Effector memory CD8-positive, alpha-beta T cell (primary cell): ENCODE measurements around the gene C9orf50.

Source experiments
- ATAC-seq: fragments of 150-1000 bp; cut with Tn5 transposase; replicated peaks from 2 replicates; pipeline ENCODE4 v1.10.0; 2021; ENCODE audit warnings: mild to moderate bottlenecking, moderate library complexity
- DNase-seq, 3 experiments: peaks; one replicate each; pipeline ENCODE4 v3.0.0; 2021
- H3K27ac Mint-ChIP-seq, 2 donors: one replicate each; pipeline ENCODE4 v1.8.0; 2022; ENCODE audit warnings: mild to moderate bottlenecking in 2 of 2, mixed read lengths in 2 of 2, moderate library complexity in 2 of 2
- H3K27me3 Mint-ChIP-seq, 2 donors: one replicate each; pipeline ENCODE4 v1.8.0; 2022; ENCODE audit warnings: mixed read lengths in 2 of 2
- H3K36me3 Mint-ChIP-seq: one replicate; pipeline ENCODE4 v1.8.0; 2022; ENCODE audit warnings: mild to moderate bottlenecking, moderate library complexity, mixed read lengths; ENCODE audit not compliant: insufficient read depth
- H3K4me1 Mint-ChIP-seq, 2 donors: one replicate each; pipeline ENCODE4 v1.8.0; 2022; ENCODE audit warnings: low read depth in 2 of 2, mixed read lengths in 2 of 2
- H3K4me3 Mint-ChIP-seq, 2 donors: one replicate each; pipeline ENCODE4 v1.8.0; 2022; ENCODE audit warnings: mild to moderate bottlenecking in 2 of 2, mixed read lengths in 2 of 2, moderate library complexity in 2 of 2
- H3K9me3 Mint-ChIP-seq, 2 donors: one replicate each; pipeline ENCODE4 v1.8.0; 2022; ENCODE audit warnings: mixed read lengths in 2 of 2

C9orf50 gene

GRCh38 chr9:129619787-129620668 lies 873 bp downstream of the C9orf50 start:
- H3K4me1 Mint-ChIP-seq: peaks cover 8 to 11% of the 10 kb centered on the region in 2 donors
- peaks cover 9% of the 10 kb centered on the region for H3K36me3 Mint-ChIP-seq
- H3K27me3 Mint-ChIP-seq: peaks cover 20 to 51% of the 10 kb centered on the region in 2 donors
- ATAC-seq (peak; percentile 25), DNase-seq (no peak)
- H3K9me3 Mint-ChIP-seq: no peaks in the 10 kb centered on the region
- no peak overlapping the region for H3K27ac Mint-ChIP-seq
- H3K4me3 Mint-ChIP-seq: peak overlapping the region; percentile 6 to 60

- Mint-ChIP-seq H3K4me3 (no peak overlapping the region), H3K4me1 (no peaks in the 10 kb centered on the region), H3K9me3 (no peaks in the 10 kb centered on the region), H3K27ac (no peak overlapping the region), H3K27me3 (peaks cover 20 to 46% of the 10 kb centered on the region in 2 donors), H3K36me3 (no peaks in the 10 kb centered on the region)
- ATAC-seq (peak; percentile 42), DNase-seq (no peak)
These were observed 3.7 kb downstream of the C9orf50 start for GRCh38 chr9:129617167-129617566.

GRCh38 chr9:129615407-129616285 lies 5.3 kb downstream of the C9orf50 start:
- ATAC-seq (no peak), DNase-seq (no peak)
- H3K27me3 Mint-ChIP-seq: peaks cover 12 to 31% of the 10 kb centered on the region in 2 donors
- no peak overlapping the region for H3K27ac Mint-ChIP-seq
- no peaks in the 10 kb centered on the region for H3K9me3 Mint-ChIP-seq
- peaks cover 7% of the 10 kb centered on the region in 2 donors for H3K4me1 Mint-ChIP-seq
- no peak overlapping the region for H3K4me3 Mint-ChIP-seq
- H3K36me3 Mint-ChIP-seq: peaks cover 7% of the 10 kb centered on the region

- no peak for DNase-seq
- Mint-ChIP-seq H3K4me3 (no peak overlapping the region), H3K9me3 (no peaks in the 10 kb centered on the region), H3K36me3 (peaks cover 10% of the 10 kb centered on the region), H3K27ac (no peak overlapping the region), H3K4me1 (peaks cover 7 to 8% of the 10 kb centered on the region in 2 donors), H3K27me3 (peaks cover 12 to 29% of the 10 kb centered on the region in 2 donors)
- no peak for ATAC-seq
These were observed 6.0 kb downstream of the C9orf50 start for GRCh38 chr9:129614932-129615331.

- peaks cover 18 to 20% of the 10 kb centered on the region in 2 donors for H3K4me1 Mint-ChIP-seq
- DNase-seq (no peak), ATAC-seq (no peak)
- no peaks in the 10 kb centered on the region for H3K9me3 Mint-ChIP-seq
- no peak overlapping the region for H3K27ac Mint-ChIP-seq
- H3K27me3 Mint-ChIP-seq: peaks cover 3 to 16% of the 10 kb centered on the region in 2 donors
- peaks cover 18% of the 10 kb centered on the region for H3K36me3 Mint-ChIP-seq
- no peak overlapping the region for H3K4me3 Mint-ChIP-seq
These were observed 7.3 kb downstream of the C9orf50 start for GRCh38 chr9:129613520-129614175.

- ATAC-seq: no peak
- Mint-ChIP-seq H3K27me3 (peaks cover 0 to 9% of the 10 kb centered on the region in 2 donors), H3K36me3 (peaks cover 20% of the 10 kb centered on the region), H3K4me3 (no peak overlapping the region), H3K27ac (no peak overlapping the region), H3K4me1 (peaks cover 22 to 26% of the 10 kb centered on the region in 2 donors), H3K9me3 (no peaks in the 10 kb centered on the region)
- no peak for DNase-seq
These were observed 7.9 kb downstream of the C9orf50 start for GRCh38 chr9:129612815-129613519.

GRCh38 chr9:129612123-129612522 lies 8.8 kb downstream of the C9orf50 start:
- H3K9me3 Mint-ChIP-seq: no peaks in the 10 kb centered on the region
- H3K4me1 Mint-ChIP-seq: peaks cover 28 to 33% of the 10 kb centered on the region in 2 donors
- no peak for ATAC-seq
- no peak for DNase-seq
- peak overlapping the region in 1 of 2 donors; percentile 23 for H3K4me3 Mint-ChIP-seq
- H3K27ac Mint-ChIP-seq: no peak overlapping the region
- H3K36me3 Mint-ChIP-seq: peaks cover 20% of the 10 kb centered on the region
- peaks cover 0 to 8% of the 10 kb centered on the region in 2 donors for H3K27me3 Mint-ChIP-seq

GRCh38 chr9:129611307-129611800 lies 9.5 kb downstream of the C9orf50 start:
- peak overlapping the region in 1 of 2 donors; percentile 20 for H3K27ac Mint-ChIP-seq
- DNase-seq (no peak), ATAC-seq (no peak)
- H3K4me1 Mint-ChIP-seq: peaks cover 34 to 35% of the 10 kb centered on the region in 2 donors
- H3K27me3 Mint-ChIP-seq: peaks cover 0 to 8% of the 10 kb centered on the region in 2 donors
- peak overlapping the region; percentile 84 to 91 for H3K4me3 Mint-ChIP-seq
- peaks cover 20% of the 10 kb centered on the region for H3K36me3 Mint-ChIP-seq
- no peaks in the 10 kb centered on the region for H3K9me3 Mint-ChIP-seq

GRCh38 chr9:129610473-129611306 lies 10.2 kb downstream of the C9orf50 start:
- H3K4me1 Mint-ChIP-seq: peaks cover 35 to 40% of the 10 kb centered on the region in 2 donors
- peaks cover 20% of the 10 kb centered on the region for H3K36me3 Mint-ChIP-seq
- H3K27ac Mint-ChIP-seq: peak overlapping the region in 1 of 2 donors; percentile 20
- ATAC-seq: peak; percentile 54
- H3K27me3 Mint-ChIP-seq: peaks cover 0 to 8% of the 10 kb centered on the region in 2 donors
- H3K4me3 Mint-ChIP-seq: peak overlapping the region; percentile 84 to 91
- no peaks in the 10 kb centered on the region for H3K9me3 Mint-ChIP-seq
- peak; percentile 65 to 68 (median 67) for DNase-seq

- Mint-ChIP-seq H3K27ac (peak overlapping the region; percentile 90 to 96), H3K4me1 (peaks cover 35 to 40% of the 10 kb centered on the region in 2 donors), H3K9me3 (no peaks in the 10 kb centered on the region), H3K4me3 (peak overlapping the region; percentile 84 to 91), H3K27me3 (peaks cover 0 to 8% of the 10 kb centered on the region in 2 donors), H3K36me3 (peaks cover 20% of the 10 kb centered on the region)
- DNase-seq (no peak), ATAC-seq (peak; percentile 18)
These were observed 10.8 kb downstream of the C9orf50 start for GRCh38 chr9:129610213-129610472.

- Mint-ChIP-seq H3K4me3 (peak overlapping the region; percentile 84 to 91), H3K27me3 (peaks cover 0 to 8% of the 10 kb centered on the region in 2 donors), H3K4me1 (peaks cover 38 to 44% of the 10 kb centered on the region in 2 donors), H3K36me3 (peaks cover 20% of the 10 kb centered on the region), H3K9me3 (no peaks in the 10 kb centered on the region), H3K27ac (peak overlapping the region; percentile 90 to 96)
- DNase-seq (peak; percentile 75 to 83 (median 78)), ATAC-seq (peak; percentile 90)
These were observed 11.3 kb downstream of the C9orf50 start for GRCh38 chr9:129609486-129610212.
